Dermis lymphatic vessel endothelial cell (primary cell): Measurements from ENCODE around the gene SLC7A9. TPM values are rescaled to one million over a fixed set of nuclear protein-coding genes. Genes with fewer than 3 reads are reported as not detected.

Experiments
- total RNA-seq: library from RNA; depleted of rRNA; stranded (reverse); fragments of >200 nt; gene quantifications from 2 replicates; pipeline ENCODE4 v1.2.1, GENCODE V29; 2014

SLC7A9 gene
- not detected in 2 replicates for total RNA-seq

GRCh38 chr19:32869369-32869965, at the start of gene SLC7A9:
SLC7A9 (minus strand) TSS chr19:32869767; CDS start chr19:32868534, 1,233 bp downstream.

Other genes starting within 250 kb of the SLC7A9 start
- gene ANKRD27, start 194.6 kb downstream of the SLC7A9 start, total RNA-seq = 39.1 and 47.0 TPM in 2 replicates
- 0.98 and 1.1 TPM in 2 replicates for gene RGS9BP, start 193.9 kb downstream of the SLC7A9 start, total RNA-seq
- gene NUDT19, start 177.9 kb downstream of the SLC7A9 start, total RNA-seq = 10.9 and 12.0 TPM in 2 replicates
- gene TDRD12, start 150.0 kb downstream of the SLC7A9 start, total RNA-seq = 0.17 and 0.22 TPM in 2 replicates
- gene CEP89, start 102.2 kb upstream of the SLC7A9 start, total RNA-seq = 5.0 and 5.9 TPM in 2 replicates
- 1.5 and 2.2 TPM in 2 replicates for gene FAAP24, start 102.5 kb upstream of the SLC7A9 start, total RNA-seq
- gene RHPN2, start 195.1 kb upstream of the SLC7A9 start, total RNA-seq = 9.6 and 11.0 TPM in 2 replicates
- gene GPATCH1, start 211.4 kb upstream of the SLC7A9 start, total RNA-seq = 5.5 and 6.9 TPM in 2 replicates